GM18868 (cell line): ENCODE results near the gene CTXN3.

Experiments
- ATAC-seq: cut with Tn5 transposase; IDR thresholded peaks from one replicate; pipeline ENCODE4 v1.9.1; 2021; ENCODE audit warnings: mild to moderate bottlenecking, moderate library complexity; ENCODE audit not compliant: unreplicated experiment

The CTXN3 gene

DNA sequence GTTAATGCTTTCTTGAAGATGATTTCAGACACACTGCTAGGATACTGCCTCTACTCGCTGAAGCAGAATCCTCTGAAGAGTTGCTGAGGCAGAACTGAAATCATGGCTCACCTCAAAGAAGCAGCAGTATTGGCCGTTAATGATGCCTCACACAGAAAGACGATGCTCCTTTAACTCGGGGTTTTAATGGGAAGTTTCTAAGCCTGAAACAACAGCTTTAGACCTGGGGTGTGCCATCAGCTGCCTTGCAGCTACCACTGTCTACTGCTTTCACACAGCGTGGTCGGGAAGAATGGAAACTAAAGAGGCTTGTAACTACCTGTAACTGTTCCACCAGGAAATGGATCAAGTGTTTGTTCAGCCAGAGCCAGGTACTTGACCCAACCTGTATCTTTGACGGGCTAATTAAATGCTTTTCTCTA is at the start of gene CTXN3:
Gene CTXN3, plus strand, starts transcription at position 65 of the 422 bp plus-strand sequence. CDS start 8,440 bp downstream, outside the sequence.
- ATAC-seq: no peak

GRCh38 chr5:127599320-127599719 is 49.6 kb upstream of the CTXN3 start:
- no peak for ATAC-seq

DNA sequence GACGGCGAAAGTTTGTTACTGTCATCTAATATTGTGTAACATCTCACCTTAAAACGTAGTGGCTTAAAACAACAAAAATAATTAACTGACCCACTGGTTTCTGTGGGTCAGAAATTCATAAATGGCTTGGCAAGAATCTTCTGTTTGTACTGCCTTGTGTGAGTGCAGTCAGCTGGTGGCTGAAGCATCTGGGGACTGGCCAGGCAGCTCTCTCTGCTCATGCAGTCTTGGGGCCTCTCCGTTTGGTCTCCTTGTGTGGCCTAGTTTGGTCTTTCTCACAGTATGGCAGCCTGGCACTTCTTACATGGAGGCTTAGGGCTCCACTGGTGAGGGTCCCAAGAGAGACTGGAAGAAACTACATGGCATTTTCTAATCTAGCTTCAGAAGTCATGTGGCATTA is 49.0 kb upstream of the CTXN3 start:
- ATAC-seq: no peak

DNA sequence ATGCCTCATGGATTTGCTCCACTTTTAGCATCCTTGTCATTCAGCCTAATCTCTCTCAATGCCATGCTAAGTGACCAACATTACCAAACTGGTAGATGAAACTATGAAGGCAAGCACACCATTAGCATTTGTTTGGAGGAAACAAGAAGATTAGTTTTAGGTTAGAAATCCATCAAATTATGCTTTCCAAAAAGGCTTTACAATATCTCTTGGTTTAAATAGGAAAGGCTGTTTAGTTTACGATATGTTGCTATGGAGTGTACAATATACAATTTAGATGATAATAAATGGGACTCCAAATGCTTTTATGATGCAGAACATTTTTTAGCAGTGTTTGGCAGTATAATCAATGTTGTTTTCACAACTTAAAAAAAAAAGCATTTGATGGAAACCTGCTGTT is 47.8 kb upstream of the CTXN3 start:
- no peak for ATAC-seq

- ATAC-seq: no peak
These were observed 47.3 kb upstream of the CTXN3 start for GRCh38 chr5:127601601-127602000.

DNA sequence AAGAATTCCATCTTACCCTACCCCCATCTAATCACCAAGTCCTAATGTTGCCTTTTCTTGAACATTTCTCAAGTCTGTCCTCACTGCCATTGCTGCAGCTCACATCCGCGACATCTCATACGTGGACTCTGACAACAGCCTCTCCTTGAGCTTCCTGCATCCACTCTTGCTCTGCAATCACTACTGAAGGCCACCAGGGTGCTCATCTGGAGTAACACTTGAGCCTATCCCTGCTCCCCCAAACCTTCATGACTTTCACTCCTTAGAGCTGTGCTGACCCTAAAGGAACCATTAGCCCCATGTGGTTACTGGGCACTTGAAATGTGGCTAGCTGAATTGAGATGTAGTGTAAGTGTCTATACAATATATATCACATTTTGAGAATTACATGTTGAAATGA is 46.4 kb upstream of the CTXN3 start:
- peak; percentile 32 for ATAC-seq

DNA sequence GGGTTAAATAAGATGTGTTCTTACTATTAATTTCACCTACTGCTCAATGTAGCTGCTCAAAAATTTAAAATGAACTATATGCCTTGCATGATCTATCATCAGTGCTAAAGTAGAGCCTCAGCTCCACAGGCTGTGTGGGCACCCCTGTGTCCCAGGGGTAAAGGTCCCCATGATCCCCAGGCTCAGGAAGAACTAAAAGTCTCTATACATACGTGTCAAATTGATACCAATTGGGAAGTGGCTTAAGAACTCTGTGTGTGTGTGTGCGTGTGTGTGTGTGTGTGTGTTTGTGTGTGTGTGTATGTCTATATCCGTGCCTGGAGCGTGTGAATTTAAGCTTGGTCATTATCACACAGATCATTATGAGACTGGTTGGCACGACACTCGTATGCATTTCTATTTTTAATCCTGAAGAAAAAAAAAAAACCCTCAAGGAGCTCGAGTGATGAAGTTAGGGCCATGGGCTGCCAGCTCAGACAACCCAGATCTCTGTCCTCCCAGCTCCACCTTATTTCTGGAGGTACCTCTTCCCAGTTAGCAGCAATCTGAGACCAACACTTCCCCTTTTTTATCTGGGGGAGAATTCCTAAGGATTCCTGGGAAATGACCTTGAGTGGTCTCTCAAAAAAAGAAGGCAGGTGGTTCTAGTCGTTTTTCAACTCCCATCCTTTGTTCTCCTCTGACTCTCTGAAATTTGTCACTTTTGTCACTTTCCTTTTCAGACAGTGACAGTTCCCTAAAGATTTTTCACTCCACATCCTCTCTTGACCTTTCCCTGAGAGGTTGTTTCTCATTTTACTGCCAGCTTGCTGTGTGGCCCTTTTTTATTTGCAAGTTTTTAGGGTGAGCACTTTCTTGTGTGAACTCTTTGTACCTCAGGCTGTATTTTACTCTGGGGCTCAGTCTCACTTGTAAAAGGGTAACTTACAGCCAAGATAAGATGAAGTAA is 45.7 kb upstream of the CTXN3 start:
- peak; percentile 30 for ATAC-seq

DNA sequence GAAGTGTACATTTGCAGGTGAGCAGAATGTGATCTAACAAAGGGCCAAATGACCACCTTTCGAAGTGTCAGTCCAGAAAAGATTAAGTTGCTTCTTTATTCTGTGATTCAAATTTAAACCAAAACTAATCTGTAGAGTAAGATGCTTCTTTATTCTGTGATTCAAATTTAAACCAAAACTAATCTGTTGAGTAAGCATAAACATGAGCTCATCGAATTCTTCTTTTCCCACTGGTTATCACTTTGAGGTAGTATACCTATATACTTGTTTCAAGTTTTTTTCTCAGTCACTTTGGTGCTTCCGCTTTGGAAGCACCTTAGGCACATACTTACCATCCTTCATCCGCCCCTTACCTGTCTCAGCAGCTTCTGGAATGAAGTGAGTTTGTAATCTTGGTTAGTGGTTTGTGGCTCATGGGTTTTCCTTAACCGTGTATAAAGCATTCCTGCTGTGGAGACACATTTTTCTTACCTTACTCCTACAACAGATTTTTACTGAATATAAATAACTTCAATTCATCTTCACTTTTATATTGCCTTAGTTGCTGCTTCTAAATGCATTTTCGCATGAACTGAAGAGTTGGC is 40.7 kb upstream of the CTXN3 start:
- peak; percentile 53 for ATAC-seq

GRCh38 chr5:127609011-127609410 is 39.9 kb upstream of the CTXN3 start:
- ATAC-seq: no peak

DNA sequence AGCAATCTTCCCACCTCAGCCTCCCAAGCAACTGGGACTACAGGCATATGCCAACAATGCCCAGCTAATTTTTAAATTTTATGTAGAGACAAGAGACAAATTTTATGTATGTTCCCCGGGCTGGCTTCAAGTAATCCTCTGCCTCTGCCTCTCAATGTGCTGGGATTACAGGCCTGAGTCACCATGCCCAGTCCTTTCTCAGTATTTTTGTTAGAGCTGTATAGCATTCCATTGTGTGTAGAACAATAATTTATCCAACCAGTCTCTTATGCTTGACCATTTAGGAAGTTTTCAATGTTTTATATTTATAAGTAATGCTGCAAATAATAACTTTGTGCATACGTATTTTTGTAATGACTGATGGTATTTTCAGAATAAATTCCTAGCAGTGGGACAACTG is 38.9 kb upstream of the CTXN3 start:
- no peak for ATAC-seq

GRCh38 chr5:127612441-127613141 is 36.3 kb upstream of the CTXN3 start:
- ATAC-seq: no peak

- ATAC-seq: no peak
These were observed 33.0 kb upstream of the CTXN3 start for GRCh38 chr5:127615916-127616315.

GRCh38 chr5:127619908-127620479 is 28.9 kb upstream of the CTXN3 start:
- no peak for ATAC-seq

DNA sequence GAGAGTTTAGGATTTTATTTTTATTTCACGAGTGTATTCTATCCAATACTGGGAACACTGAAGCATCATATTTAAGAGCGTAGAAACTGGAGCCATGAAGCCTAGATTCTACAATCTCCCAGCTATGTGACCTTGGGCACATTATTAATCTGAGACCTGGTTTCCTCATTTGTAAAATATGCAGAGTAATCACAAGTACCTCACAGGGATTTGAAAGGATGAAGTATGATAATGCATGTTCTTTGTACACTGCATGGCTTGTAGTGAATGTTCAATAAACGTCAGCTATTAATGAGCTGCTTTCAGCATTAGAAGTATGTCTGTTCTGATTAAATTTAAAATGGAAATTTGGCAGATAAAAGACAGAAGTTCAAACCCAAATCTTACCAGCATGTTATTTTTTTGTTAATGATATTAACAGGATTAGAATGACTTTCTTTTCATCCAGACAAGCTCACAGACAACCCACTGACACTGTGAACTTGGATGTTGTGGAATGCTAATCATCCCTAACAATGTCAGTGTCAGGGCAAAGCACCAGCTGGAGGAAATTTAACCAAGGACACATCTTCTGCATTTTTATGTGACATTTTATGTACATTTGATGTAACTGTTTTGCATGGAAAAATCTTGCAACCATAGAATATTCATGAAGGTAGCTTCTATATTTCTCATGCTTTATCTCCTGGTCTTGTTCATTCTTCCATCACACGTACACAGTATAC is 27.1 kb upstream of the CTXN3 start:
- ATAC-seq: no peak

DNA sequence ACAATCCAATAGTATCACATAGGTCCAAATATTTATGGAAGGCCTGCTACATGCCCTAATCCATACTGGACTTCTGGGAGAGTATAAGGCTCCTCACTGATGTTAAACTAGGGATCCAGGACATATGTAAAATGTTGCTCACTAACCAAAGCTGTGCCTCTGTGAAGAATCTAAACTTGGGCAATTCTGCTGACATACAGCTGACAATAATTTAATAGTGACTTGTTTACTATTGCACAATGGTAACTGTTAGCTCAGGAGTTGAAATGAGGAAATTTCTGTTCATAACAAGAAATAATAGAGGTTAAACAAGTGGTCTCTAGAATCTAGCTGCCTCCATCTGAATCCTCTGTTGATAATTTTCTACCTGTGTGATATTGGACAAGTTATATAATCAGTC is 14.9 kb upstream of the CTXN3 start:
- ATAC-seq: no peak

- no peak for ATAC-seq
These were observed 9.1 kb upstream of the CTXN3 start for GRCh38 chr5:127639828-127640227.

GRCh38 chr5:127642949-127643348 is 5.9 kb upstream of the CTXN3 start:
- no peak for ATAC-seq

DNA sequence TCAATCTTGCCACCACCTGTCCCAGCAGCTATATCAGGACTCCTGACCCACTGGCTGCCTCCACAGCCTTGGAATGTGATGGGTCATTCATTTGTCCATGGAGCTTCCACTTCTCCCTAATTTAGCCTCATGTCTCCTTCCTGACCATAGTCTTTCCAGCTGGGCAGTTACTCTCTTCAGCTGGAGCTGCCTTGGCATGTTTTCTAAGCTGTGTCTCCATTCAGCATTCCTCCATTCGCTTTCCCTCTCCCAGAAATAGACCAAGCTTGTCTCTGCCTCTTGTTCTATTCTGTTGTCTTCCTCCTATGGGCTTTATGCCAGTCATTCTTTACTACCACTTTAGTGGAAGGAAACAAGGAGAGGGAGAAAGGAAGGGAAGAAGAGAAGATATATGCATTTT is 5.3 kb upstream of the CTXN3 start:
- no peak for ATAC-seq

DNA sequence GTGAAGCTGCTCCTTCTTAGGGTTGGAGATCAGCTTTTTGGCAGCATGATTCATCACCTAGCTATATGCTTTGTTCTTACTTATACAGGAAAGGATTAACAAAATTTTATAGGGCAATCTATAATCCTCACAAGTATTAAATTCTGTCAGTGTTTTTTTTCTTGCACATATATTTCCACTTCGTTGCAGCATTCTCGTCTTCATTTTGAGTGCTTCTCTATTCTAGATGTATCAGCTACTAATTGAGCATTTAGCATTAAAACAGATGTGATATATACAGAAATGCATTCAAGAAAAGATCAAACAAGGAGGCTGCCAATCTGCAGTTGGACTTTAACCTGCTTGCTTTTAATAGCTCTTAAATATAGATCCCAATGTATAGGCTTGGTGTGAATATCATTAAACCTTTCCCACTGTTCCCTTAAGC is 3.6 kb upstream of the CTXN3 start:
- no peak for ATAC-seq

DNA sequence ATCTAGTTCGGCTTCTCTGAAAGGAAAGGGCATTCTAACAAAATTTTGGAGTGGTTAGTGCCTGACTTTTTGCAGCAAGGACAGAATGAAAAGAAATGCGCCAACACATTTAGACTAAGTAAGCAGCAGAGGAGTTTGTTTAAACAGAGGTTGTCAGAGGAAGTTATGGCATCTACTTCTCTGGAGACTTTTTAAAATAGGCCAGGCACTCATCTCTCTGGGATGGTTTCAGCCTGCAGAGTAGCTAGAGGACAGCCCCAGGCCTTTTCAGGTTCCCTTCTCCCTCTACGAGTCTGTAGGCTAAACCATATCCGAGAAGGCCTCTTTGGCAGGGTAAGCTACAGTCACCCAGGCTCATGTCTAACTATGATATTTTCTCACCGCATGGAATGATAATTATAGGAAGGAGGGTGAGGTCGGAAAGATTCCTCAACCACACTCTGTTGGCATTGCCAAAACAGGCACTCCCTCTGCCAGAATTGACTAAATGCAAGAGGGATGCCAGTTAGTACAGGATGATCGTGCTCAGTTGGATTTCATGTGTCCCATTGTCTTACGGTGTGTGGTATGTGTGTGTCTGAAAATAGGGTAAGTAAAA is 1.4 kb upstream of the CTXN3 start:
- ATAC-seq: no peak
